AG10803 (cell line): ENCODE data around the gene SLC6A6.

Experiments used
- DNase-seq: peaks from one replicate; pipeline ENCODE4 v3.0.0; 2010; ENCODE audit warnings: low read depth
- H3K4me3 ChIP-seq: 2 replicates; pipeline ENCODE4 v1.5.1; 2011; ENCODE audit warnings: mild to moderate bottlenecking, low read length, control low read depth
- CTCF ChIP-seq: conservative IDR thresholded peaks from 2 replicates; pipeline ENCODE4 v1.5.1; 2011; ENCODE audit warnings: mild to moderate bottlenecking, low read length, control low read depth, inconsistent platforms

SLC6A6 gene

GRCh38 chr3:14516738-14517345 is 114.4 kb downstream of the SLC6A6 start:
- no peak for DNase-seq
- TF ChIP-seq CTCF, result no peak
- no peak overlapping the region for H3K4me3 ChIP-seq

GRCh38 chr3:14517601-14518431 is 115.4 kb downstream of the SLC6A6 start:
- no peak overlapping the region for H3K4me3 ChIP-seq
- DNase-seq, result no peak
- no peak for TF ChIP-seq CTCF

- TF ChIP-seq CTCF, result no peak
- no peak overlapping the region for H3K4me3 ChIP-seq
- DNase-seq, result no peak
Observed at GRCh38 chr3:14518432-14518802, 116.0 kb downstream of the SLC6A6 start.

- no peak for TF ChIP-seq CTCF
- H3K4me3 ChIP-seq, result no peak overlapping the region
- DNase-seq, result no peak
Observed at GRCh38 chr3:14518893-14519292, 116.5 kb downstream of the SLC6A6 start.

GRCh38 chr3:14519406-14519805 is 117.0 kb downstream of the SLC6A6 start:
- no peak for TF ChIP-seq CTCF
- no peak for DNase-seq
- no peak overlapping the region for H3K4me3 ChIP-seq

GRCh38 chr3:14520149-14520548 is 117.7 kb downstream of the SLC6A6 start:
- no peak overlapping the region for H3K4me3 ChIP-seq
- DNase-seq, result no peak
- TF ChIP-seq CTCF, result no peak

- no peak for TF ChIP-seq CTCF
- H3K4me3 ChIP-seq, result no peak overlapping the region
- DNase-seq, result no peak
Observed at GRCh38 chr3:14520967-14521366, 118.6 kb downstream of the SLC6A6 start.
